Measurements from ENCODE around the gene RNF19B.
"Not testable (repeated sequence)": the region's sequence is repeated elsewhere in the genome, so short reads cannot be mapped to it uniquely, and the experiment has no call there.

RNF19B gene

DNA sequence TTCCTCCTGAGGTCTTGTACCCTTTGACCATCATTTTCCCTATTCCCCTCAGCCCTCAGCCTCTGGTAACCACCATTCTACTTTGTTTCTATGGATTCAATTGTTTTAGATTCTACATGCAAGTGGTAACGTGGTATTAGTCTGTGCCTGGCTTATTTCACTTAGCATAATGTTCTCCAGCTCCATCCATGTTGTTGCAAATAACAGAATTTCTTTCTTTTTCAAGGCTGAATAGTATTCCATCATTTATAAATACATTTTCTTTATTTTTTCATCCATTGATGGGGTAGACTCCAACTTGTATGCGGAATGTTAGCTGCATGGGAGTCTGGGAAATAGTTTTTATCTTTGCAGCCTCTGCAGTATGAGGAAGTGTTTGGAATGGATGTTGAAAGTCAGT, 37.2 kb downstream of the RNF19B start:
- DNase-seq = no peak

DNA sequence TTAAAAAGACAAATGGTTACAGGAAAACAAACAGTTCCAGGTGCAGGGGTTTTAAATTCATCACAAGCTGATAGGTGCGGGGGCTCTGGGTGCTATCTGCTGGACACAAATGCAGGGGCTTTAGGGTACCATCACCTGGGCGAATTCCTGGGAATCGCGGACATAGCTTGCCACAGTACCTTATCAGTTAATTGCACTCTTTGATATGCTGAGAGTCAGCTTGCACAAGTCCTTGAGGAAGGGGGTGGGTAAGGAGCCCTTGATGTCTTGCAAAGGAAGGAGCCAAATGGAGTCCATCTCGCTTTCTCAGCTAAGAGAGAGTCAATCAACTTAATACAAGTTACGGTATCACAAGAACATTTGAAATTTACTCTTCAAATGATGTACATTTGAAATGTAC, 38.0 kb downstream of the RNF19B start:
- DNase-seq = no peak

GRCh38 chr1:32925403-32926162, 39.0 kb downstream of the RNF19B start:
- DNase-seq = no peak

DNA sequence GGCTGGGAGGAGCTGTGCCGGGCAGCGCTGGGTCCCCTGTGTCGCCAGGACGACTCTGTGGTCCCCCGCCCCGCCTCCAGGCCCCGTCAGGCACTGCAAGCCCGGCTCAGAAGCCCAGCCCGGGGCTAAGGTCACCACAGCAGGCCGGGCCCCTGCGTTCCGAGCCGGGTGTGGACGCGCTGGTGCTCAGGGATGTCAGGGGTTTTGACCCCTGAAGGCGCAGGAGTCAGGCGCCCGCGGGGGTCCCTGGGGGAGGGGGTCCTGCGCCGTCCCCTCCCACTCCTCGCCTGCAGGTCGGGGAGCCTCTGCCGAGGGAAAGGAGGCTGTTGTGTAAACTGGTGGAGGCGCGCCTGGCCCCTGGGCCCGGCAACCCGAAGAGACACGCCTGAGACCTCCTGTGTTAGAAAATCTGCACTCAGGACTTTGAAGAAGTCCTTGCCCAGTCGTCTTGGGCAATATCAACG, 39.7 kb downstream of the RNF19B start:
- DNase-seq = no peak

DNA sequence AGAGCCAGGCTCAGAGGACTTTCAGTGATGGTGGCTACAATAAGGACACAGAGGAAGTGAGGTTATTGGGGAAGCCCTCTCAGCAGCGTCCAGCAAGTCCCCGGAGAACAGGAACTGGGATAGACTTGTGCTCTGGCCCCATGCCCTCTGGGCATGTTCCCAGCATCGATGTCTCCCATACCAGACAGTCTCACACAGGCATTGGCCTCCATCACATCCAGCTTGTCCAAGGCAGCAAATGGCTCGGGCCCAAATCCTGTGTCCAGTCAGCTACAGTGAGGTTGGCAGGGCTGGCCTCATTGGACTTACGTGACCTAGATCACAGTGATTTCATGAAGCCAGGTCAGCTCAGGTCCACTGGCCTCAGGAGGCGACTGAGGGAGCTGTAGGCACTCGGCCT, 43.8 kb downstream of the RNF19B start:
- DNase-seq = no peak

- DNase-seq = no peak
Measured at GRCh38 chr1:32919811-32920733, 44.5 kb downstream of the RNF19B start.

- no peak for DNase-seq
Measured at GRCh38 chr1:32918179-32918578, 46.4 kb downstream of the RNF19B start.

DNA sequence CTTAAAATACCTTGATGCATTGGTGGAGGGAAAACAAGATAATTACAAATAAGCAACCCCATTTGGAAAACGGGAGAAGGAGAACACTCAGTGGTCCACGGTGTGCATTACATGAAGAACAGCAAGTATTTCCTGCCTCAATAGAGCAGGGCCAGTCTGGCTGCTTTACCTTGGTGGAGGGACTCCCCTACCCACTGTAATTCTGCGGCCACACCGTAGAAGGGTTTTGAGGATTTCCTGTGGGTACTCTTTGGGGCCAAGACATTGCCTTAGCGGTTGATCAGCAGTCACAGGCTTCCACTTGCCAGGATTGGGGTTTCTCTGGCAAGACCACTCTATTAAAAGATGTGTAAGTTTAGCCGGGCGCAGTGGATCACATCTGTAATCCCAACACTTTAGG, 47.1 kb downstream of the RNF19B start:
- DNase-seq = no peak

DNA sequence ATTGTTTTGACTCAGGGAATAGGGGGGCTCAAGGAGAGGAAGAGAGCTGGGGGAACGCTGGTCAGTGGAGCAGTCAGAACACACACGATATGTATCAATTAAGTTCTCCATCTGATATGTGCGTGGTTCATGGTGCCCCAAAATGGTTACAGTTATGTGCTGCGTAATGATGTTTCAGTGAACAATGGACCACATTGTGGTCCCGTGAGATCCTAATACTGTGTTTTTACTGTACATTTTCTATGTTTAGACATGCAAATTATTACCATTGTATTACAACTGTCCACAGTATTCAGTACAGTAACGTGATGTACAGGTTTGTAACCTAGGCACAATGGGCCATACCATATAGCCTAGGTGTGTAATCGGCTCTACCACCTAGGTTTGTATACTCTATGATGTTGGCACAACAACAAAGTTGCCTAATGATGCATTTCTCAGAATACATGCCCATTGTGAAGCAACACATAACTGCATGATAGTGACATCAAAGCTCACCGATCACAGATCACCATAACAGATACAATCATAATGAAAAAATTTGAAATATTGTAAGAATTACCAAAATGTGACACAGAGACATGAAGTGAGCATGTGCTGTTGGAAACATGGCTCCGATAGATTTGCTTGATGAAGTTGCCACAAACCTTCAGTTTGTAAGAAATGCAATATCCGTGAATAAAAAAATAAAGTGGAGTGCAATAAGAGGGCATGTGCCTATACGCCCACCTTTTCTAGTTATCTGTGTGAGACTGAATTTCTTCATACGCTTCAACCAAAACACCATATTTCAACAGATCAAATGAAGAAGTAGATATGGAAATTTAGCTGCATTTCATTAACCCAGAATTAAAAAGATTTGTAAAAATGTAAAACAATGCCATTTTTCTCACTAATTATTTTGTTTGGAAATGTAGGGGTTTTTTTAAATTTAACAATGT, 48.6 kb downstream of the RNF19B start:
- no peak for DNase-seq

- no peak for DNase-seq
Measured at GRCh38 chr1:32910319-32910718, 54.3 kb downstream of the RNF19B start.

DNA sequence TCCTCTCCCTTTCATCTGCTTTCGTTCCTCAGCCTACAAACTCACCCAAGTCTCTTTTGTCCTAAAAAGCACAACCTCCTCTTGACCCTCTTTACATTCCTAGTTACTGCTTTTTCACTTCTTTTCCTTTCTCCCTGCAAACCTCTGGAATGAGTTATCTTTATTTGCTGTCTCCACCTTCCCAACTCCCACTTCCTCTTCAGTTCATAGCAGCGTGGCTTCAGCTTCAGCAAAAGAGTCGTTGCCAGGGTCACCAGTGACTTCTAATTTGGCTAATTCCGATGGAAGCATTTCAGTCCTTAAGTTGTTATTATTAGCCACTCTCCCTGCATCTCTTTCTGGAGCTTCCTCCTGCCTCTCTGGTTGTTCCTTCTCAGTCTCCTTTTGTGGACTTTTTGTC, 57.2 kb downstream of the RNF19B start:
- no peak for DNase-seq

DNA sequence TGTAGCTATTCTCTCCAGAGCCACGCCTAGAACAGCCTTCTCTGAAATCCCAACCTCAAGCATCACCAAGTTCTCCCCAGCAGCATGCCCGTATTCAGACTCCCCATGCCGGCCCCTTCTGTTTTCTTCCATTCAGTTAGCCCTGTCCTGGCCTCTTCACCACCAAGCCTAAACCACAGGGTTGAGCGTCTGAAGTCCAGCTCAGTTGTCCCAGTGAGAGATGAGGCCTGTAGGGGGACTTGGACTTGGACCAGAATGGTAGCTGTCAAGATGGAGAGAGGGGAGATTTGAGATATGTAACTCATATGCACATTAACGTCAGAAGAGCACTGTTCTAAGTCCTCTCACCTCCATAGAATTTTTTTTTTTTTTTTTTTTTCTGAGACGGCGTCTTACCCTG, 58.0 kb downstream of the RNF19B start:
- DNase-seq = no peak

- DNase-seq = not testable (repeated sequence)
Measured at GRCh38 chr1:32905588-32905987, 59.0 kb downstream of the RNF19B start.

- DNase-seq = no peak
Measured at GRCh38 chr1:32904797-32905196, 59.8 kb downstream of the RNF19B start.

- DNase-seq = no peak
Measured at GRCh38 chr1:32903991-32904785, 60.4 kb downstream of the RNF19B start.

DNA sequence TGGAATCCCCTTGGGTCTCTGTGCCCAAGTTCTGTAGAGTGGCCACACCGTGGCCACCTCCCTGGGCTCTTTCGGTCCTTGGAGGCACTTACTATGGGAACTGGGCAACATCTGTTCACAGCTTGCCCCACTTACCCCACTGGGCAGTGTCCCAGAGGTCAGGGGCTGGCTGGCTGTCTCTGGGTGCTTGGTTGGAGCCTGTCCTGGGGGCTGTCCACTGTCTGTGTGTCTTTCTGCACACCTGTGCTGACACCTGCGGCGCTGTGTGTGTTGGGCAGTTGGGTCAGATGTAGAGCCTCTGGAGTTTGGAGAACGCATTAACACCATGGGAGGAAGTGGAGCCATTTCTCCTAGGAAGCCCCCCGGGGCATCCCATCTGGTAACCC, 62.1 kb downstream of the RNF19B start:
- DNase-seq = no peak

DNA sequence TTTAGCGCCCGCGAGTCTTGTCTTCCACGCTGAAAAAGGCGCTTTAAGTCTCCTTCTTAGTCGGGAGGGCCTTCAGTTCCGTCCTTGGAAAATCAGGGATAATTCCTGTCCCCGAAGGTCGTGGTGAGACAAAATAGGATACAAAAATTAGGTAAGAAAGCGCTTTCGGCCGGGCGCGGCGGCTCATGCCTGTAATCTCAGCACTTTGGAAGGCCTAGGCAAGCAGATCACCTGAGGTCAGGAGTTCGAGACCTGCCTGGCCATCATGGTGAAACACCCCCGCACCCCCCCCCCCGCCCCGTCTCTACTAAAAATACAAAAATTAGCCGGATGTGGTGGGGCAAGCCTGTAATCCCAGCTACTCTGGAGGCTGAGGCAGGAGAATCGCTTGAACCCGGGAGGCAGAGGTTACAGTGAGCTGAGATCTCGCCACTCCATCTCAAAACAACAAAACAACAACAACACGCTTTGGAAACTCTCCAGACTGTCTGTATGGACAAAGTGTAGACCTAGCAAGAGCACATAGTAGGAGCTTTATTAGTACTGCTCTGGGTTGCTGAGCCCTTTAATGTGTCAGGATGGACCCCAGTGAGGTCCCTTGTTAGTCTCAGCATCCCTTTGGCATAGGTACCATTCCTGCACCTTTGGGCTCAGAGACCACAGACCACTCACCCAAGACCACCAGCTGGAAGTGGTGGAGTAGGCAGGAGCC, 62.6 kb downstream of the RNF19B start:
- DNase-seq = no peak

DNA sequence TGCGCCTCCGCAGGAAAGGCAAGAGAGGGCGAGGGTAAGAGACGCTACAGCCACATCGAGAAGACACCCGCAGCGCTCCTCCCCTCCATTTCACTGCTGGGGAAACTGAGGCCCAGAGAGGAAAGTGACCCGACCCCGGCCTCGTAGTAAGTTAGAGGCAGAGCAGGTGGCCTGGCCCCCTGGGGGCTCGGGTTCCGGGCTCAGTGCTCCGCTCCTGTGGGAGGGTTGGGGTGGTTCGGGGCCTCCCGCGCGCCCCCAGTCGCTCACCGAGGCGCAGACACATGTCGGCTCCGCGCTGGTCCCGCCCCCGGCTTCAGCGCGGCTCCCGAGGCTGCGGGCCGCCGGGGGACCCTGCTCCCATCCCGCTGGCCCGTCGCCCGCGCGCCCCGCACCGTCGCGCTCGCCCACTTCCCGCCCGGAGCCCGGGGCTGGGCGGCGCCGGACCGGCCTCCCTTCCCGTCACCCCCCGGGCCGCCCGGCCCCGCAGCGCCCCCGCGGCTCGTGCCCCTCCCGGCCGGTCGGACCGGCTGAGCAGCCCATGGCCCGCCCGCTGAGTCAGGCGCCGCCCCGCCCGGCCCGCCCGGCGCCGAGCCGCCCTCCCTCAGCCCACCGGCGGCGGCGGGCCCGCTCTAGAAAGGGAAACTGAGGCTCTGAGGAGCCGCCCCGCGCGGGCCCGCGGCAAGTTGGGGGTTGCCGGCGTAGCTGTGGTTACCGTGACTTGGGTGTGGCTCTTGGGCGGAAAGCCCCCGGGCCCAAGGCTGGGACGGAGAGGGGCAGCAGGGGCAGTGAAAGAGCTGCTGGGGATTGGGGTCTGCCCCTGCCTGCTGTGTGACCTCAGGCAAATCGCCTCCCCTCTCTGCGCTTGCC, 63.4 kb downstream of the RNF19B start, which contains the start of gene TMEM54:
Gene TMEM54, minus strand, starts transcription at position 434 of the 867 bp plus-strand sequence. Its CDS starts 151 bp downstream, at position 283.
- no peak for DNase-seq

DNA sequence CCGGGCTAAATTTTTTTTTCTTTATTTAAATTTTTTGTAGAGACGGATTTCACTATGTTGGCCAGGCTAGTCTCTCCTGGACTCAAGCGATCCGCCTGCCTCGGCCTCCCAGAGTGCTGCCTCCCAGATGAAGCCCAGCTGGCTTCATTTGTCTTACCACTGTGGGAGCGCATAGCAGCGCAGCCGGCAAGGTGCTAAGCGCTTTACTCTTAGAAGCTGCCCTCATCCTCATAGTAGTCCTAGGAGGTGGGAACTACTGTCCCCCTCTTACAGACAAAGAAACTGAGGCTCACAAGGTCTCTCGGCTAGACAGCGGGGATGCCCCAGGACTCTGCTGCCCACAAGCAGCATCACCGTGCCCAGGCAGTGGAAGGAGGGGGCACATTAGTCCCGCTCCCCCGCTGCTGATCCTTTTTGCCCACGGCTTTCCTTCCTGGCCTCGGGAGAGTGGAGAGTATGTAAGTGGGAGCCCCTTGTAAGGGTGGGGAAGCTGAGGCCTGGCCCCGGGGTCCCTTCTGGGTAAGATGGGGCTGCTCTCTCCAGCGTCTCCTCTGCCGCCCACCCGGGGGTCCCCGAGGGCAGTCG, 64.1 kb downstream of the RNF19B start:
- DNase-seq = no peak
